HG02623 (cell line): ENCODE results near the gene TAGLN2.

Source experiments
- ATAC-seq: cut with Tn5 transposase; IDR thresholded peaks from one replicate; pipeline ENCODE4 v1.9.1; 2021; ENCODE audit warnings: moderate library complexity; ENCODE audit not compliant: unreplicated experiment

TAGLN2 gene

GRCh38 chr1:159936273-159936904 lies 11.1 kb upstream of the TAGLN2 start:
- ATAC-seq = no peak

- ATAC-seq = no peak
These were observed 10.5 kb upstream of the TAGLN2 start for GRCh38 chr1:159935719-159936272.

GRCh38 chr1:159935305-159935704 lies 10.0 kb upstream of the TAGLN2 start:
- ATAC-seq = no peak

GRCh38 chr1:159934136-159935039 lies 9.1 kb upstream of the TAGLN2 start:
- no peak for ATAC-seq

GRCh38 chr1:159933347-159933746 lies 8.0 kb upstream of the TAGLN2 start:
- no peak for ATAC-seq

GRCh38 chr1:159932296-159933285 lies 7.3 kb upstream of the TAGLN2 start:
- ATAC-seq = no peak

- no peak for ATAC-seq
These were observed 6.5 kb upstream of the TAGLN2 start for GRCh38 chr1:159931795-159932173.

GRCh38 chr1:159931101-159931794 lies 5.9 kb upstream of the TAGLN2 start:
- no peak for ATAC-seq

GRCh38 chr1:159930634-159931033 lies 5.3 kb upstream of the TAGLN2 start:
- no peak for ATAC-seq

GRCh38 chr1:159930216-159930615 lies 4.9 kb upstream of the TAGLN2 start:
- ATAC-seq = no peak

- no peak for ATAC-seq
These were observed 4.1 kb upstream of the TAGLN2 start for GRCh38 chr1:159929155-159930051.

GRCh38 chr1:159928491-159929050 lies 3.3 kb upstream of the TAGLN2 start:
- no peak for ATAC-seq

GRCh38 chr1:159927849-159928431 lies 2.6 kb upstream of the TAGLN2 start:
- ATAC-seq = no peak

GRCh38 chr1:159927211-159927848 lies 2.0 kb upstream of the TAGLN2 start:
- no peak for ATAC-seq

- ATAC-seq = peak; percentile 0
These were observed 392 bp upstream of the TAGLN2 start for GRCh38 chr1:159925719-159926078.

- ATAC-seq = peak; percentile 13
These were observed 1.1 kb downstream of the TAGLN2 start for GRCh38 chr1:159924025-159924790.
